ENCODE measurements around the gene ZBTB8A.
"Not testable (repeated sequence)": the region's sequence is repeated elsewhere in the genome, so short reads cannot be mapped to it uniquely, and the experiment has no call there.

Gene ZBTB8A

GRCh38 chr1:32539584-32540571 lies 651 bp downstream of the ZBTB8A start:
- DNase-seq = peak; percentile 5

GRCh38 chr1:32540605-32541004 lies 1.4 kb downstream of the ZBTB8A start:
- DNase-seq = no peak

- no peak for DNase-seq
These were observed 1.9 kb downstream of the ZBTB8A start for GRCh38 chr1:32541064-32541566.

- DNase-seq = no peak
These were observed 7.4 kb downstream of the ZBTB8A start for GRCh38 chr1:32546611-32547010.

- no peak for DNase-seq
These were observed 10.4 kb downstream of the ZBTB8A start for GRCh38 chr1:32549616-32550015.

GRCh38 chr1:32554288-32554687 lies 15.1 kb downstream of the ZBTB8A start:
- DNase-seq = no peak

- DNase-seq = not testable (repeated sequence)
These were observed 17.8 kb downstream of the ZBTB8A start for GRCh38 chr1:32557035-32557434.

GRCh38 chr1:32557812-32558211 lies 18.6 kb downstream of the ZBTB8A start:
- DNase-seq = no peak

- DNase-seq = no peak
These were observed 29.7 kb downstream of the ZBTB8A start for GRCh38 chr1:32568929-32569328.

- no peak for DNase-seq
These were observed 41.3 kb downstream of the ZBTB8A start for GRCh38 chr1:32580348-32581017.

- no peak for DNase-seq
These were observed 53.7 kb downstream of the ZBTB8A start for GRCh38 chr1:32592943-32593342.

GRCh38 chr1:32600034-32600433 lies 60.8 kb downstream of the ZBTB8A start:
- no peak for DNase-seq

- DNase-seq = no peak
These were observed 66.6 kb downstream of the ZBTB8A start for GRCh38 chr1:32605711-32606424.

GRCh38 chr1:32606565-32607371 lies 67.5 kb downstream of the ZBTB8A start:
- DNase-seq = no peak

- no peak for DNase-seq
These were observed 70.0 kb downstream of the ZBTB8A start for GRCh38 chr1:32609180-32609579.

- no peak for DNase-seq
These were observed 72.6 kb downstream of the ZBTB8A start for GRCh38 chr1:32611859-32612188.

- peak; percentile 66 for DNase-seq
These were observed 73.1 kb downstream of the ZBTB8A start for GRCh38 chr1:32612189-32612881.

GRCh38 chr1:32613472-32613871 lies 74.2 kb downstream of the ZBTB8A start:
- no peak for DNase-seq

GRCh38 chr1:32618673-32619221 lies 79.5 kb downstream of the ZBTB8A start:
- DNase-seq = no peak

- DNase-seq = peak; percentile 80
These were observed 80.7 kb downstream of the ZBTB8A start for GRCh38 chr1:32619701-32620485.

GRCh38 chr1:32622205-32622604 lies 83.0 kb downstream of the ZBTB8A start:
- no peak for DNase-seq

Measured in activated CD4-positive, alpha-beta T cell treated with anti-CD3 and anti-CD28 coated beads, Interleukin-10, Interleukin-2, amounts not matched to agents 100 ng/mL and 50 ng/mL, durations not matched to agents 16 hours and 8 hours (primary cell).